Measurements from ENCODE around the gene SLC25A26.

- TF ChIP-seq, protein P1, sequence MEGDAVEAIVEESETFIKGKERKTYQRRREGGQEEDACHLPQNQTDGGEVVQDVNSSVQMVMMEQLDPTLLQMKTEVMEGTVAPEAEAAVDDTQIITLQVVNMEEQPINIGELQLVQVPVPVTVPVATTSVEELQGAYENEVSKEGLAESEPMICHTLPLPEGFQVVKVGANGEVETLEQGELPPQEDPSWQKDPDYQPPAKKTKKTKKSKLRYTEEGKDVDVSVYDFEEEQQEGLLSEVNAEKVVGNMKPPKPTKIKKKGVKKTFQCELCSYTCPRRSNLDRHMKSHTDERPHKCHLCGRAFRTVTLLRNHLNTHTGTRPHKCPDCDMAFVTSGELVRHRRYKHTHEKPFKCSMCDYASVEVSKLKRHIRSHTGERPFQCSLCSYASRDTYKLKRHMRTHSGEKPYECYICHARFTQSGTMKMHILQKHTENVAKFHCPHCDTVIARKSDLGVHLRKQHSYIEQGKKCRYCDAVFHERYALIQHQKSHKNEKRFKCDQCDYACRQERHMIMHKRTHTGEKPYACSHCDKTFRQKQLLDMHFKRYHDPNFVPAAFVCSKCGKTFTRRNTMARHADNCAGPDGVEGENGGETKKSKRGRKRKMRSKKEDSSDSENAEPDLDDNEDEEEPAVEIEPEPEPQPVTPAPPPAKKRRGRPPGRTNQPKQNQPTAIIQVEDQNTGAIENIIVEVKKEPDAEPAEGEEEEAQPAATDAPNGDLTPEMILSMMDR (optimal IDR thresholded peaks at IDR 0.05 in 1 of 3, IDR thresholded peaks at IDR 0.05 in 1 of 3, conservative IDR thresholded peaks at IDR 0.05 in 1 of 3; ENCODE audit: extremely low read depth in 1 of 3, insufficient read depth in 2 of 3, low read length in 3 of 3): no peak
- no peak for TF ChIP-seq EZH2 (IDR thresholded peaks at IDR 0.05; ENCODE audit: low read length)
These were observed 129.8 kb downstream of the SLC25A26 start for GRCh38 chr3:66350601-66351000.
